ENCODE data around the gene CSH2. TPM values are rescaled to one million over a fixed set of nuclear protein-coding genes. Genes with fewer than 3 reads are reported as not detected.

The CSH2 gene
- total and polyA plus RNA-seq, 9 of the 15 experiments (the other 6 are each of a cell fraction or from before 2014, with no cell fraction given): not detected

- no peak for TF ChIP-seq MGA (IDR thresholded peaks at IDR 0.05)
- TF ChIP-seq HMGN3 (IDR thresholded peaks at IDR 0.05; ENCODE audit: borderline replicate concordance, extremely low read depth, insufficient read length, low read depth, low read length): peak; percentile 79
- peak; percentile 90 for TF ChIP-seq PHF8 (IDR thresholded peaks at IDR 0.05; ENCODE audit: borderline replicate concordance, low read length)
- peak; percentile 92 for TF ChIP-seq RBBP5 (IDR thresholded peaks at IDR 0.05; ENCODE audit: borderline replicate concordance, insufficient read depth, low read length, poor library complexity, severe bottlenecking)
- TF ChIP-seq FOXP1 (CRISPR knock-in tag; IDR thresholded peaks at IDR 0.05): 0 out of 2 replicates have a peak, but pooled peaks have one; percentile 74
- TF ChIP-seq NR4A1 (CRISPR knock-in tag; IDR thresholded peaks at IDR 0.05): 0 out of 2 replicates have a peak, but pooled peaks have one; percentile 72
- TF ChIP-seq NR4A1 (tag; IDR thresholded peaks at IDR 0.05): no peak
- TF ChIP-seq POLR2B (IDR thresholded peaks at IDR 0.05; ENCODE audit: low read depth, partially characterized antibody): peak; percentile 83
- TF ChIP-seq XRCC5 (IDR thresholded peaks at IDR 0.05; ENCODE audit: low read depth, low read length): no peak
- TF ChIP-seq ZZZ3 (IDR thresholded peaks at IDR 0.05): 0 out of 2 replicates have a peak, but pooled peaks have one; percentile 47
Measured at GRCh38 chr17:63827002-63827800, 46.3 kb downstream of the CSH2 start, which contains the start of the genes FTSJ3 and PSMC5 (continued).

Data from K562 (cell line).